PC-3 (cell line): Measurements from ENCODE around the gene HIPK1. TPM values are rescaled to one million over a fixed set of nuclear protein-coding genes. Genes with fewer than 3 reads are reported as not detected.

Experiments
- ATAC-seq: fragments of 200-7000 bp; cut with Tn5 transposase; 2 replicates; pipeline ENCODE4 v1.9.1; 2020; ENCODE audit warnings: mild to moderate bottlenecking, moderate library complexity
- BruUV-seq: library from RNA; stranded (reverse); fragments of 400-500 nt; replicated peaks from 2 replicates; lab custom pipeline; 2021; lab: Mats Ljungman, UMichigan
- CTCF ChIA-PET: fragments of 300-600 bp; sonication (Branson Sonifier 250); formaldehyde crosslinking; loops from one replicate; lab custom pipeline; 2022; ENCODE audit warnings: antibody characterized with exemption; lab: Charles Lee
- POLR2A ChIA-PET: fragments of 300-600 bp; sonication (Branson Sonifier 250); formaldehyde crosslinking; loops from one replicate; lab custom pipeline; 2022; ENCODE audit warnings: antibody characterized with exemption; ENCODE audit not compliant: unreplicated experiment; lab: Charles Lee
- DNase-seq: peaks from one replicate; pipeline ENCODE4 v3.0.0-alpha.2; 2015
- H2AFZ ChIP-seq: fragments of 300-600 bp; sonication (generic); 2 replicates; pipeline ENCODE4 v1.6.0; 2016; ENCODE audit warnings: antibody characterized with exemption, low read length
- H3F3A ChIP-seq: fragments of 300-600 bp; sonication (generic); one replicate; pipeline ENCODE4 v1.6.0; 2017; ENCODE audit warnings: antibody characterized with exemption, low read length, control low read depth, mild to moderate bottlenecking; ENCODE audit not compliant: unreplicated experiment
- H3K27ac ChIP-seq: fragments of 300-600 bp; sonication (generic); 2 replicates; pipeline ENCODE4 v1.5.1; 2016; ENCODE audit warnings: mild to moderate bottlenecking, low read length
- H3K27me3 ChIP-seq: fragments of 300-600 bp; sonication (generic); 2 replicates; pipeline ENCODE4 v1.6.1; 2016; ENCODE audit warnings: low read length, mixed read lengths
- H3K36me3 ChIP-seq: fragments of 300-600 bp; sonication (generic); 2 replicates; pipeline ENCODE4 v1.6.1; 2016; ENCODE audit warnings: low read depth, mixed run types, low read length, mixed read lengths
- H3K4me1 ChIP-seq: fragments of 300-600 bp; sonication (generic); 2 replicates; pipeline ENCODE4 v1.5.1; 2016; ENCODE audit warnings: low read length; ENCODE audit not compliant: insufficient read depth
- H3K4me2 ChIP-seq: fragments of 300-600 bp; sonication (generic); 2 replicates; pipeline ENCODE4 v1.6.0; 2016; ENCODE audit warnings: low read length
- H3K4me3 ChIP-seq: fragments of 300-600 bp; sonication (generic); 2 replicates; pipeline ENCODE4 v1.5.1; 2016; ENCODE audit warnings: mild to moderate bottlenecking, low read length, mixed read lengths
- H3K79me2 ChIP-seq: fragments of 300-600 bp; sonication (generic); 2 replicates; pipeline ENCODE4 v1.6.1; 2017; ENCODE audit warnings: low read length, mixed read lengths
- H3K9ac ChIP-seq: fragments of 300-600 bp; sonication (generic); 2 replicates; pipeline ENCODE4 v1.6.0; 2016; ENCODE audit warnings: mild to moderate bottlenecking, low read length
- H3K9me2 ChIP-seq: fragments of 300-600 bp; sonication (generic); replicated peaks from 2 replicates; pipeline ENCODE4 v1.6.1; 2016; ENCODE audit warnings: mixed run types, low read length, mixed read lengths
- H3K9me3 ChIP-seq: fragments of 300-600 bp; sonication (generic); 2 replicates; pipeline ENCODE4 v1.6.1; 2016; ENCODE audit warnings: low read length, mixed read lengths
- H4K20me1 ChIP-seq: fragments of 300-600 bp; sonication (generic); 2 replicates; pipeline ENCODE4 v1.6.1; 2016; ENCODE audit warnings: low read length, mixed read lengths
- CTCF ChIP-seq: fragments of 300-600 bp; sonication (generic); conservative IDR thresholded peaks from 2 replicates; pipeline ENCODE4 v1.5.1; 2017; ENCODE audit warnings: antibody characterized with exemption, low read depth, mild to moderate bottlenecking, low read length
- EZH2 ChIP-seq: fragments of 300-600 bp; sonication (generic); IDR thresholded peaks from one replicate; pipeline ENCODE4 v1.6.1; 2017; ENCODE audit warnings: antibody characterized with exemption, mild to moderate bottlenecking, low read length; ENCODE audit not compliant: unreplicated experiment
- EZH2phosphoT487 ChIP-seq: fragments of 300-600 bp; sonication (generic); IDR thresholded peaks from 2 replicates; pipeline ENCODE4 v1.6.1; 2018; ENCODE audit warnings: mild to moderate bottlenecking, antibody characterized with exemption, low read length, borderline replicate concordance
- intact Hi-C: fragments of 100-400 bp; cut with micrococcal nuclease; formaldehyde crosslinking; loops from 2 replicates; pipeline ENCODE4 v1.9.0; 2023
- total RNA-seq: library from RNA; depleted of rRNA; stranded (reverse); fragments of >200 nt; gene quantifications from 2 replicates; pipeline ENCODE4 v1.2.3, GENCODE V29; 2014

The HIPK1 gene
- total RNA-seq, 1 experiment from 2014 or later = 19.9 TPM

GRCh38 chr1:113942527-113942926, 13.4 kb downstream of the HIPK1 start:
- ChIA-PET POLR2A (no interaction called here), CTCF (no interaction called here)
- Histone ChIP-seq H3K9me2 (no peaks in the 10 kb centered on the region), H3K27me3 (no peaks in the 10 kb centered on the region), H3K4me2 (no peak overlapping the region), H4K20me1 (peaks cover 13% of the 10 kb centered on the region; the same call in 1 of the 2 replicates), H3K4me3 (no peak overlapping the region), H3K36me3 (peaks cover 23% of the 10 kb centered on the region), H3F3A (no peaks in the 10 kb centered on the region), H3K4me1 (peaks cover 8% of the 10 kb centered on the region), H3K9ac (no peak overlapping the region), H3K27ac (no peak overlapping the region), H3K79me2 (peaks cover 61% of the 10 kb centered on the region), H2AFZ (no peak overlapping the region), H3K9me3 (no peaks in the 10 kb centered on the region)
- DNase-seq (no peak), ATAC-seq (no peak)
- intact Hi-C loops = no loop called here
- TF ChIP-seq EZH2 (no peak), EZH2phosphoT487 (no peak), CTCF (no peak)
- BruUV-seq = no TSS peak

- peaks cover 6% of the 10 kb centered on the region; the same call in 1 of the 2 replicates for H3K4me1 ChIP-seq
- peaks cover 56% of the 10 kb centered on the region for H3K79me2 ChIP-seq
- H3K9me2 ChIP-seq = no peaks in the 10 kb centered on the region
- TF ChIP-seq EZH2phosphoT487 = no peak
- TF ChIP-seq EZH2 = no peak
- TF ChIP-seq CTCF = no peak
- no peak overlapping the region for H3K9ac ChIP-seq
- H3F3A ChIP-seq = no peaks in the 10 kb centered on the region
- POLR2A ChIA-PET = no interaction called here
- no peak overlapping the region for H3K4me3 ChIP-seq
- H3K27ac ChIP-seq = no peak overlapping the region
- no peak overlapping the region for H2AFZ ChIP-seq
- no peaks in the 10 kb centered on the region for H3K9me3 ChIP-seq
- no peak overlapping the region for H3K4me2 ChIP-seq
- H3K36me3 ChIP-seq = peaks cover 23% of the 10 kb centered on the region
- no TSS peak for BruUV-seq
- no peaks in the 10 kb centered on the region for H3K27me3 ChIP-seq
- CTCF ChIA-PET = no interaction called here
- intact Hi-C loops = no loop called here
- H4K20me1 ChIP-seq = 0 out of 2 replicates have a peak, but pooled peaks cover 10% of the 10 kb centered on the region
- ATAC-seq (no peak), DNase-seq (no peak)
Measured at GRCh38 chr1:113943028-113943811, 14.1 kb downstream of the HIPK1 start.

- intact Hi-C loops = no loop called here
- no peak overlapping the region for H3K4me3 ChIP-seq
- no peaks in the 10 kb centered on the region for H3K4me1 ChIP-seq
- H3K36me3 ChIP-seq = peaks cover 22% of the 10 kb centered on the region
- H3K9me2 ChIP-seq = no peaks in the 10 kb centered on the region
- ChIA-PET POLR2A (no interaction called here), CTCF (no interaction called here)
- TF ChIP-seq EZH2 = no peak
- TF ChIP-seq CTCF = no peak
- TF ChIP-seq EZH2phosphoT487 = no peak
- no peak overlapping the region for H2AFZ ChIP-seq
- no peaks in the 10 kb centered on the region for H4K20me1 ChIP-seq
- no peaks in the 10 kb centered on the region for H3F3A ChIP-seq
- DNase-seq = no peak
- H3K4me2 ChIP-seq = no peak overlapping the region
- no peak for ATAC-seq
- H3K27ac ChIP-seq = no peak overlapping the region
- no TSS peak for BruUV-seq
- H3K9ac ChIP-seq = no peak overlapping the region
- no peaks in the 10 kb centered on the region for H3K27me3 ChIP-seq
- peaks cover 53% of the 10 kb centered on the region for H3K79me2 ChIP-seq
- no peaks in the 10 kb centered on the region for H3K9me3 ChIP-seq
Measured at GRCh38 chr1:113945329-113945728, 16.2 kb downstream of the HIPK1 start.
